ENCODE data around the gene SNW1. TPM values are rescaled to one million over a fixed set of nuclear protein-coding genes. Genes with fewer than 3 reads are reported as not detected.

Gene SNW1
- total RNA-seq, 1 donor from 2014 or later: 105 TPM

DNA sequence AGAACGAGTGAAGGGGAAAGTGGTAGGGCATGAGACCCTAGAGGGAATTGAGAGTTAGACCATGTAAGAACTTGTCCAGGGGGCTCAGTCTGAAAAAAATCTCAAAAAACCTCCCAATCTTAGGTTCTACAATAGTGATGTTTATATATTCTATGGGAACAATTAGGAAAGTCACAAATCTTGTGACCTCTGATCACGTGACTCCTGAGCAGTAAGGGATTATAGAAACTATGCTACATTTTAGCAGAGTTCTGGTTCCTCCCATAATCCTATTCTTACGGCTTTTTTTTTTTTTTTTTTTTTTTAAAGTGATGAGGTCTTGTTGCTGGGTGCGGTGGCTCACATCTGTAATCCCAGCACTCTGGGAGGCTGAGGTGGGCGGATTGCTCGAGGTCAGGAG, 44.8 kb upstream of the SNW1 start:
- no peak overlapping the region for H3K4me2 ChIP-seq

DNA sequence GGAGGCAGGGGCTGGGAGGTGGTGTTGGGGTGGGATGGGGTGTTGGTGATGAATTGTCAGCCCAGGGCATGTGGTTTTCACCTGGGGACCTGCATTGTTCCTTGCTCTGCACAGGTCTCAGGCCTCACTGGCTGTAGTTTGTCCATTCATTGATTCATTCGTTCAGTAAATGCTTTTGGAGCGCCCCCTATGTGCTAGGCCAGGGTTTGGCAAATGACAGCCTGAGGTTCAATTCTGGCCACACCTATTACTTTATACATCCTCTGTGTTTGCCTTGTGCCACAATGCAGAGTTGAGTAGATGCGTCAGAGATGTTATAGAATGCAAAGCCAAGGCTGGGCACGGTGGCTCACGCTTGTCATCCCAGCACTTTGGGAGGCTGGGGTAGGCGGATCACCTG, 43.6 kb upstream of the SNW1 start:
- Histone ChIP-seq H3K27ac (no peak overlapping the region), H3K4me3 (no peak overlapping the region), H3F3A (ENCODE audit: low read depth) (no peaks in the 10 kb centered on the region), H3K4me2 (no peak overlapping the region), H3K9ac (no peak overlapping the region), H3K27me3 (no peaks in the 10 kb centered on the region), H3K4me1 (no peaks in the 10 kb centered on the region), H3K36me3 (no peaks in the 10 kb centered on the region), H3K79me2 (ENCODE audit: low read depth) (no peaks in the 10 kb centered on the region), H4K20me1 (ENCODE audit: low read depth) (no peaks in the 10 kb centered on the region), H2AFZ (replicated peaks) (no peak overlapping the region), H3K9me3 (ENCODE audit: low read depth) (no peaks in the 10 kb centered on the region)
- Mint-ChIP-seq H3K4me3 (no peak overlapping the region), H3K9me3 (no peaks in the 10 kb centered on the region), H3K36me3 (no peaks in the 10 kb centered on the region), H3K27me3 (ENCODE audit: insufficient read depth, low read depth) (peaks cover 3% of the 10 kb centered on the region), H3K27ac (no peak overlapping the region), H3K4me1 (peaks cover 12% of the 10 kb centered on the region)
- DNase-seq (ENCODE audit: low spot score): peak; percentile 71
- TF ChIP-seq, protein P1, sequence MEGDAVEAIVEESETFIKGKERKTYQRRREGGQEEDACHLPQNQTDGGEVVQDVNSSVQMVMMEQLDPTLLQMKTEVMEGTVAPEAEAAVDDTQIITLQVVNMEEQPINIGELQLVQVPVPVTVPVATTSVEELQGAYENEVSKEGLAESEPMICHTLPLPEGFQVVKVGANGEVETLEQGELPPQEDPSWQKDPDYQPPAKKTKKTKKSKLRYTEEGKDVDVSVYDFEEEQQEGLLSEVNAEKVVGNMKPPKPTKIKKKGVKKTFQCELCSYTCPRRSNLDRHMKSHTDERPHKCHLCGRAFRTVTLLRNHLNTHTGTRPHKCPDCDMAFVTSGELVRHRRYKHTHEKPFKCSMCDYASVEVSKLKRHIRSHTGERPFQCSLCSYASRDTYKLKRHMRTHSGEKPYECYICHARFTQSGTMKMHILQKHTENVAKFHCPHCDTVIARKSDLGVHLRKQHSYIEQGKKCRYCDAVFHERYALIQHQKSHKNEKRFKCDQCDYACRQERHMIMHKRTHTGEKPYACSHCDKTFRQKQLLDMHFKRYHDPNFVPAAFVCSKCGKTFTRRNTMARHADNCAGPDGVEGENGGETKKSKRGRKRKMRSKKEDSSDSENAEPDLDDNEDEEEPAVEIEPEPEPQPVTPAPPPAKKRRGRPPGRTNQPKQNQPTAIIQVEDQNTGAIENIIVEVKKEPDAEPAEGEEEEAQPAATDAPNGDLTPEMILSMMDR (IDR thresholded peaks at IDR 0.05): peak; percentile 72
- no peak for TF ChIP-seq EZH2 (IDR thresholded peaks at IDR 0.05)

More for the DNA sequence above, 44.8 kb upstream of the SNW1 start:
- Mint-ChIP-seq H3K36me3 (no peaks in the 10 kb centered on the region), H3K4me1 (peaks cover 5% of the 10 kb centered on the region), H3K9me3 (no peaks in the 10 kb centered on the region), H3K27me3 (ENCODE audit: insufficient read depth, low read depth) (peaks cover 3% of the 10 kb centered on the region), H3K27ac (no peak overlapping the region), H3K4me3 (no peak overlapping the region)
- TF ChIP-seq EZH2 (IDR thresholded peaks at IDR 0.05): no peak
- TF ChIP-seq, protein P1 (IDR thresholded peaks at IDR 0.05): no peak
- Histone ChIP-seq H3K4me1 (no peaks in the 10 kb centered on the region), H3K9ac (no peak overlapping the region), H3K27ac (no peak overlapping the region), H3K27me3 (no peaks in the 10 kb centered on the region), H4K20me1 (ENCODE audit: low read depth) (no peaks in the 10 kb centered on the region), H3K4me3 (no peak overlapping the region), H3F3A (ENCODE audit: low read depth) (no peaks in the 10 kb centered on the region), H3K36me3 (no peaks in the 10 kb centered on the region), H3K79me2 (ENCODE audit: low read depth) (no peaks in the 10 kb centered on the region), H2AFZ (replicated peaks) (no peak overlapping the region), H3K9me3 (ENCODE audit: low read depth) (no peaks in the 10 kb centered on the region)
- no peak for DNase-seq (ENCODE audit: low spot score)

DNA sequence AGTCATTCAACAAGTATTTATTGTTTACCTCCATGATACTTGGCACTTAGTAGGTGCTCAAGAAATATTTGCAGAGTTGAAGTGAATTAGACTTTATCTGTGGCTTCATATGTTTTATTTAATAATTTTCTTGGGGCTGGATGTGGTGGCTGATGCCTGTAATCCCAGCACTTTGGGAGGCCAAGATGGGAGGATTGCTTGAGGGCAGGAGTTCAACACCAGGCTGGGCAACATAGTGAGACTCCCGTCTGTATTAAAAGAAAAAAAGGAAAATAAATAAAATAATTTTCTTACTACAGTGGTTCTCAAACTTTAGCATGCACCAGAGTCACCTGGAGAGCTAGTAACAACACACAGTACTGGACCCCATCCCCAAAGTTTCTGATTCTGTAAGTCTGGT, 39.9 kb upstream of the SNW1 start:
- TF ChIP-seq EZH2phosphoT487 (IDR thresholded peaks at IDR 0.05): no peak
- TF ChIP-seq, protein P1 (IDR thresholded peaks at IDR 0.05): no peak
- TF ChIP-seq EZH2 (IDR thresholded peaks at IDR 0.05): no peak
- Histone ChIP-seq H4K20me1 (ENCODE audit: low read depth) (no peaks in the 10 kb centered on the region), H3K27me3 (no peaks in the 10 kb centered on the region), H2AFZ (replicated peaks) (peak overlapping the region; percentile 85), H3K36me3 (no peaks in the 10 kb centered on the region), H3K79me2 (ENCODE audit: low read depth) (no peaks in the 10 kb centered on the region), H3K4me3 (peak overlapping the region; percentile 64), H3K9ac (no peak overlapping the region), H3K9me3 (ENCODE audit: low read depth) (no peaks in the 10 kb centered on the region), H3K4me1 (no peaks in the 10 kb centered on the region), H3K27ac (no peak overlapping the region), H3F3A (ENCODE audit: low read depth) (peaks cover under 1% of the 10 kb centered on the region), H3K4me2 (peak overlapping the region; percentile 75)
- Mint-ChIP-seq H3K9me3 (no peaks in the 10 kb centered on the region), H3K27ac (no peak overlapping the region), H3K4me3 (peak overlapping the region; percentile 86), H3K36me3 (no peaks in the 10 kb centered on the region), H3K27me3 (ENCODE audit: insufficient read depth, low read depth) (peaks cover 3% of the 10 kb centered on the region), H3K4me1 (peaks cover 17% of the 10 kb centered on the region)
- no peak for DNase-seq (ENCODE audit: low spot score)
